HCT116 (cell line): Measurements from ENCODE around the gene SAMD13. TPM values are rescaled to one million over a fixed set of nuclear protein-coding genes. Genes with fewer than 3 reads are reported as not detected.

Experiments
- ATAC-seq: fragments of 200-7000 bp; cut with Tn5 transposase; 2 replicates; pipeline ENCODE4 v1.9.1; 2020; ENCODE audit warnings: mild to moderate bottlenecking, moderate library complexity
- BruUV-seq: library from RNA; stranded (reverse); fragments of 400-500 nt; replicated peaks from 2 replicates; lab custom pipeline; 2021; lab: Mats Ljungman, UMichigan
- CTCF ChIA-PET: fragments of 300-600 bp; sonication (Branson Sonifier 250); formaldehyde crosslinking; loops from one replicate; lab custom pipeline; 2021; ENCODE audit warnings: antibody characterized with exemption; lab: Charles Lee
- POLR2A ChIA-PET: fragments of 300-600, 350-600 bp; sonication (Branson Sonifier 250); formaldehyde crosslinking; loops from one replicate; lab custom pipeline; 2021; ENCODE audit warnings: antibody characterized with exemption; lab: Charles Lee
- RAD21 ChIA-PET, 2 experiments: fragments of 300-600 bp; sonication (Branson Sonifier 250); formaldehyde crosslinking; loops; one replicate each; lab custom pipeline; 2023; ENCODE audit warnings: low total read pairs in 2 of 2; ENCODE audit not compliant: uncharacterized antibody in 2 of 2, unreplicated experiment in 2 of 2, low non-redundant PET in 1 of 2; lab: Charles Lee
- DNase-seq: peaks from one replicate; pipeline ENCODE4 v3.0.0-alpha.2; 2010; ENCODE audit warnings: low read depth, low spot score
- H2AFZ ChIP-seq: fragments of 200-600 bp; shearing (Covaris generic), sonication (generic); 2 replicates; pipeline ENCODE4 v1.6.1; 2017; ENCODE audit warnings: low read depth, mixed run types, mixed read lengths, antibody characterized with exemption, low read length; ENCODE audit not compliant: poor library complexity, severe bottlenecking
- H3K27ac ChIP-seq: 2 replicates; pipeline ENCODE4 v1.5.1; 2012; ENCODE audit warnings: low read depth, low read length
- H3K27me3 ChIP-seq: fragments of 200-600 bp; sonication (generic); 2 replicates; pipeline ENCODE4 v1.6.1; 2016; ENCODE audit warnings: mixed run types, low read length, mixed read lengths; ENCODE audit not compliant: insufficient read depth
- H3K36me3 ChIP-seq, 2 experiments: fragments of 200-500 bp in 1 of 2; fragments of 200-600 bp in 1 of 2; sonication (Bioruptor generic) in 1 of 2; sonication (generic) in 1 of 2; 2 replicates each; pipeline versions ENCODE4 v1.5.1 to v1.6.1; 2014 to 2016; ENCODE audit warnings: low read length in 2 of 2, inconsistent platforms in 1 of 2, mixed read lengths in 1 of 2, mixed run types in 1 of 2; ENCODE audit not compliant: insufficient read depth in 2 of 2, control insufficient read depth in 1 of 2
- H3K4me1 ChIP-seq, 2 experiments: fragments of 200-600 bp in 1 of 2; sonication (generic) in 1 of 2; 2 replicates each; pipeline versions ENCODE4 v1.5.1 to v1.6.1; 2012 to 2017; ENCODE audit warnings: low read length in 2 of 2, inconsistent platforms in 1 of 2, mild to moderate bottlenecking in 1 of 2, mixed read lengths in 1 of 2, mixed run types in 1 of 2, moderate library complexity in 1 of 2; ENCODE audit not compliant: insufficient read depth in 2 of 2, control insufficient read depth in 1 of 2
- H3K4me2 ChIP-seq: fragments of 200-600 bp; sonication (generic); 2 replicates; pipeline ENCODE4 v1.6.1; 2017; ENCODE audit warnings: mixed run types, low read length, mixed read lengths
- H3K4me3 ChIP-seq, 2 experiments: fragments of 200-600 bp in 1 of 2; sonication (generic) in 1 of 2; replicated peaks in 1 of 2; 2 replicates each; pipeline ENCODE4 v1.5.1; 2011 to 2016; ENCODE audit warnings: low read length in 2 of 2, control low read depth in 1 of 2, low read depth in 1 of 2, mild to moderate bottlenecking in 1 of 2, mixed read lengths in 1 of 2, mixed run types in 1 of 2
- H3K79me2 ChIP-seq: fragments of 200-600 bp; sonication (generic); 2 replicates; pipeline ENCODE4 v1.6.1; 2017; ENCODE audit warnings: mild to moderate bottlenecking, mixed run types, low read length, moderate library complexity, mixed read lengths; ENCODE audit not compliant: insufficient read depth
- H3K9ac ChIP-seq: fragments of 200-600 bp; sonication (generic); 2 replicates; pipeline ENCODE4 v1.6.1; 2016; ENCODE audit warnings: low read length, mixed read lengths
- H3K9me2 ChIP-seq: fragments of 200-600 bp; sonication (generic), shearing (Covaris generic); 2 replicates; pipeline ENCODE4 v1.6.1; 2017; ENCODE audit warnings: mixed run types, mild to moderate bottlenecking, moderate library complexity; ENCODE audit not compliant: insufficient read depth
- H3K9me3 ChIP-seq, 2 experiments: fragments of 200-500 bp in 1 of 2; fragments of 200-600 bp in 1 of 2; sonication (Bioruptor generic) in 1 of 2; sonication (generic) in 1 of 2; 2 replicates each; pipeline ENCODE4 v1.6.1; 2014 to 2017; ENCODE audit warnings: low read length in 2 of 2, mixed read lengths in 2 of 2, inconsistent platforms in 1 of 2, low read depth in 1 of 2, mild to moderate bottlenecking in 1 of 2, mixed run types in 1 of 2, moderate library complexity in 1 of 2; ENCODE audit not compliant: control insufficient read depth in 1 of 2, insufficient read depth in 1 of 2
- H4K20me1 ChIP-seq: fragments of 200-600 bp; sonication (generic), shearing (Covaris generic); 2 replicates; pipeline ENCODE4 v1.6.1; 2017; ENCODE audit warnings: mixed run types, mild to moderate bottlenecking, moderate library complexity; ENCODE audit not compliant: insufficient read depth
- CEBPB ChIP-seq: IDR thresholded peaks from 2 replicates; pipeline ENCODE4 v1.6.1; 2012; ENCODE audit warnings: low read depth
- CTCF ChIP-seq, 3 experiments: fragments of 200-600 bp in 1 of 3; sonication (generic) in 1 of 3; IDR thresholded peaks in 2 of 3; conservative IDR thresholded peaks in 1 of 3; 2 replicates each; pipeline ENCODE4 v1.5.1; 2012 to 2017; ENCODE audit warnings: low read depth in 2 of 3, low read length in 2 of 3, antibody characterized with exemption in 1 of 3, borderline replicate concordance in 1 of 3, control low read depth in 1 of 3, mild to moderate bottlenecking in 1 of 3, mixed read lengths in 1 of 3, mixed run types in 1 of 3, moderate library complexity in 1 of 3; ENCODE audit not compliant: insufficient read depth in 1 of 3
- EGR1 ChIP-seq: IDR thresholded peaks from 2 replicates; pipeline ENCODE4 v1.6.1; 2012; ENCODE audit warnings: low read depth
- MAX ChIP-seq: IDR thresholded peaks from 2 replicates; pipeline ENCODE4 v1.6.1; 2012
- POLR2A ChIP-seq: IDR thresholded peaks from 2 replicates; pipeline ENCODE4 v1.7.0; 2011; ENCODE audit warnings: borderline replicate concordance; ENCODE audit not compliant: insufficient read depth, insufficient read length; ENCODE audit errors: extremely low read depth
- SP1 ChIP-seq: IDR thresholded peaks from 2 replicates; pipeline ENCODE4 v1.6.1; 2012; ENCODE audit warnings: low read depth
- TCF7L2 ChIP-seq: IDR thresholded peaks from 2 replicates; pipeline ENCODE4 v1.7.0; 2011; ENCODE audit warnings: borderline replicate concordance, inconsistent platforms; ENCODE audit not compliant: insufficient read depth, insufficient read length; ENCODE audit errors: extremely low read depth
- ZBTB33 ChIP-seq: IDR thresholded peaks from 2 replicates; pipeline ENCODE4 v1.6.1; 2011; ENCODE audit warnings: mild to moderate bottlenecking, low read length, moderate library complexity; ENCODE audit not compliant: insufficient replicate concordance; ENCODE audit errors: extremely low read depth
- ZFX ChIP-seq: fragments of 450-650 bp; IDR thresholded peaks from 2 replicates; pipeline ENCODE4 v1.6.1; 2017
- intact Hi-C: fragments of 100-400 bp; cut with micrococcal nuclease; formaldehyde crosslinking; loops from 2 replicates; pipeline ENCODE4 v1.10.0; 2022
- total RNA-seq: library from RNA; stranded (reverse); gene quantifications from one replicate; pipeline ENCODE4 v1.2.1, GENCODE V29; 2021; ENCODE audit not compliant: unreplicated experiment

Gene SAMD13
- total RNA-seq, 1 experiment from 2014 or later: 14.9 TPM

GRCh38 chr1:84259376-84259775 is 42.1 kb upstream of the SAMD13 start:
- H3K9me3 ChIP-seq: no peaks in the 10 kb centered on the region
- no peak overlapping the region for H3K27ac ChIP-seq
- no peaks in the 10 kb centered on the region for H3K27me3 ChIP-seq
- POLR2A ChIA-PET: no interaction called here
- H3K9ac ChIP-seq: no peak overlapping the region
- no peaks in the 10 kb centered on the region for H3K9me2 ChIP-seq
- TF ChIP-seq CEBPB: no peak
- no peak for TF ChIP-seq ZFX
- TF ChIP-seq SP1: no peak
- no peak for TF ChIP-seq POLR2A
- no peak for TF ChIP-seq EGR1
- TF ChIP-seq ZBTB33: no peak
- TF ChIP-seq CTCF (IDR thresholded peaks at IDR 0.05 in 2 of 3, conservative IDR thresholded peaks at IDR 0.05 in 1 of 3; ENCODE audit: borderline replicate concordance in 1 of 3, insufficient read depth in 1 of 3, low read depth in 2 of 3, low read length in 2 of 3): no peak
- TF ChIP-seq MAX: no peak
- no peak for TF ChIP-seq TCF7L2
- no peak overlapping the region for H2AFZ ChIP-seq
- CTCF ChIA-PET: no interaction called here
- no peak overlapping the region for H3K4me2 ChIP-seq
- ATAC-seq: no peak
- H3K4me1 ChIP-seq: peaks cover 20 to 26% of the 10 kb centered on the region in 2 experiments
- intact Hi-C loops: no loop called here
- H3K79me2 ChIP-seq: no peaks in the 10 kb centered on the region
- RAD21 ChIA-PET: no interaction called here
- no peak overlapping the region for H3K4me3 ChIP-seq
- no TSS peak for BruUV-seq
- H4K20me1 ChIP-seq: no peaks in the 10 kb centered on the region
- DNase-seq: no peak
- H3K36me3 ChIP-seq: no peaks in the 10 kb centered on the region
